ENCODE results near the gene C10orf90. TPM values are rescaled to one million over a fixed set of nuclear protein-coding genes. Genes with fewer than 3 reads are reported as not detected.

The C10orf90 gene
- total RNA-seq, 3 donors from 2014 or later (not counting 1 experiment from before 2014, with no cell fraction given): not detected

- Histone ChIP-seq H3K27me3 (ENCODE audit: control insufficient read depth, insufficient read depth, low read length) (no peaks in the 10 kb centered on the region), H3K9me3 (ENCODE audit: control insufficient read depth, insufficient read depth, low read length) (peaks cover 12% of the 10 kb centered on the region), H3K4me3 (ENCODE audit: low read length) (no peak overlapping the region), H3K36me3 (ENCODE audit: control insufficient read depth, insufficient read depth, low read length) (no peaks in the 10 kb centered on the region), H3K4me1 (ENCODE audit: control insufficient read depth, insufficient read depth, low read length) (peaks cover 3% of the 10 kb centered on the region), H3K27ac (ENCODE audit: low read length) (no peak overlapping the region)
- WGBS (ENCODE audit: insufficient coverage): 95% methylated on average over 6 of the region's 6 CpGs
- TF ChIP-seq, protein P1, sequence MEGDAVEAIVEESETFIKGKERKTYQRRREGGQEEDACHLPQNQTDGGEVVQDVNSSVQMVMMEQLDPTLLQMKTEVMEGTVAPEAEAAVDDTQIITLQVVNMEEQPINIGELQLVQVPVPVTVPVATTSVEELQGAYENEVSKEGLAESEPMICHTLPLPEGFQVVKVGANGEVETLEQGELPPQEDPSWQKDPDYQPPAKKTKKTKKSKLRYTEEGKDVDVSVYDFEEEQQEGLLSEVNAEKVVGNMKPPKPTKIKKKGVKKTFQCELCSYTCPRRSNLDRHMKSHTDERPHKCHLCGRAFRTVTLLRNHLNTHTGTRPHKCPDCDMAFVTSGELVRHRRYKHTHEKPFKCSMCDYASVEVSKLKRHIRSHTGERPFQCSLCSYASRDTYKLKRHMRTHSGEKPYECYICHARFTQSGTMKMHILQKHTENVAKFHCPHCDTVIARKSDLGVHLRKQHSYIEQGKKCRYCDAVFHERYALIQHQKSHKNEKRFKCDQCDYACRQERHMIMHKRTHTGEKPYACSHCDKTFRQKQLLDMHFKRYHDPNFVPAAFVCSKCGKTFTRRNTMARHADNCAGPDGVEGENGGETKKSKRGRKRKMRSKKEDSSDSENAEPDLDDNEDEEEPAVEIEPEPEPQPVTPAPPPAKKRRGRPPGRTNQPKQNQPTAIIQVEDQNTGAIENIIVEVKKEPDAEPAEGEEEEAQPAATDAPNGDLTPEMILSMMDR (IDR thresholded peaks at IDR 0.05): no peak
- Mint-ChIP-seq H3K27ac (no peak overlapping the region), H3K9me3 (peaks cover 3 to 5% of the 10 kb centered on the region in 2 donors), H3K36me3 (peaks cover 14% of the 10 kb centered on the region), H3K4me3 (no peak overlapping the region), H3K4me1 (peaks cover 0 to 12% of the 10 kb centered on the region in 2 donors), H3K27me3 (ENCODE audit: low read depth in 2 of 2) (peaks cover 10 to 22% of the 10 kb centered on the region in 2 donors)
- intact Hi-C loops (cut with micrococcal nuclease): no loop called here
- ATAC-seq (no peak), DNase-seq (no peak)
These were observed 246.6 kb downstream of the C10orf90 start for GRCh38 chr10:126423732-126424491.

- H3K27ac ChIP-seq (ENCODE audit: low read length): no peak overlapping the region
- Mint-ChIP-seq H3K27ac (no peak overlapping the region), H3K36me3 (peaks cover 14% of the 10 kb centered on the region), H3K27me3 (ENCODE audit: low read depth in 2 of 2) (peaks cover 7 to 25% of the 10 kb centered on the region in 2 donors), H3K4me3 (no peak overlapping the region), H3K4me1 (peaks cover 0 to 12% of the 10 kb centered on the region in 2 donors), H3K9me3 (peaks cover 3 to 5% of the 10 kb centered on the region in 2 donors)
- no peaks in the 10 kb centered on the region for H3K36me3 ChIP-seq (ENCODE audit: control insufficient read depth, insufficient read depth, low read length)
- no peak for DNase-seq
- TF ChIP-seq, protein P1 (IDR thresholded peaks at IDR 0.05): no peak
- no peak for ATAC-seq
- H3K27me3 ChIP-seq (ENCODE audit: control insufficient read depth, insufficient read depth, low read length): no peaks in the 10 kb centered on the region
- no peak overlapping the region for H3K4me3 ChIP-seq (ENCODE audit: low read length)
- intact Hi-C loops (cut with micrococcal nuclease): no loop called here
- WGBS (ENCODE audit: insufficient coverage): 100% methylated on average over 1 of the region's 1 CpG
- peaks cover 3% of the 10 kb centered on the region for H3K4me1 ChIP-seq (ENCODE audit: control insufficient read depth, insufficient read depth, low read length)
- H3K9me3 ChIP-seq (ENCODE audit: control insufficient read depth, insufficient read depth, low read length): peaks cover 12% of the 10 kb centered on the region
These were observed 247.9 kb downstream of the C10orf90 start for GRCh38 chr10:126422567-126422966.

GRCh38 chr10:126421756-126422256, 248.7 kb downstream of the C10orf90 start:
- ATAC-seq (no peak), DNase-seq (no peak)
- Histone ChIP-seq H3K36me3 (ENCODE audit: control insufficient read depth, insufficient read depth, low read length) (no peaks in the 10 kb centered on the region), H3K4me3 (ENCODE audit: low read length) (no peak overlapping the region), H3K27ac (ENCODE audit: low read length) (no peak overlapping the region), H3K4me1 (ENCODE audit: control insufficient read depth, insufficient read depth, low read length) (peaks cover 3% of the 10 kb centered on the region), H3K9me3 (ENCODE audit: control insufficient read depth, insufficient read depth, low read length) (peaks cover 12% of the 10 kb centered on the region), H3K27me3 (ENCODE audit: control insufficient read depth, insufficient read depth, low read length) (no peaks in the 10 kb centered on the region)
- peaks cover 3 to 5% of the 10 kb centered on the region in 2 donors for H3K9me3 Mint-ChIP-seq
- H3K27me3 Mint-ChIP-seq (ENCODE audit: low read depth in 2 of 2): peaks cover 3 to 22% of the 10 kb centered on the region in 2 donors
- WGBS (ENCODE audit: insufficient coverage): 58% methylated on average over 10 of the region's 10 CpGs
- H3K27ac Mint-ChIP-seq: no peak overlapping the region
- intact Hi-C loops (cut with micrococcal nuclease): no loop called here
- H3K36me3 Mint-ChIP-seq: peaks cover 14% of the 10 kb centered on the region
- TF ChIP-seq, protein P1 (IDR thresholded peaks at IDR 0.05): no peak
- H3K4me3 Mint-ChIP-seq: no peak overlapping the region
- peaks cover 0 to 12% of the 10 kb centered on the region in 2 donors for H3K4me1 Mint-ChIP-seq

Data from natural killer cell (primary cell).